Liver (tissue), 9 donors: ENCODE measurements around the gene TDO2. TPM values are rescaled to one million over a fixed set of nuclear protein-coding genes. Genes with fewer than 3 reads are reported as not detected.

Experiments
- DNase-seq: peaks from one replicate; pipeline ENCODE4 v3.0.0-alpha.2; 2017; ENCODE audit warnings: low spot score
- H3K27ac ChIP-seq, 2 donors: one replicate each; pipeline ENCODE4 v1.7.0; 2013; ENCODE audit warnings: inconsistent platforms in 2 of 2, low read length in 2 of 2, control low read depth in 1 of 2, low read depth in 1 of 2, mild to moderate bottlenecking in 1 of 2
- H3K27me3 ChIP-seq, 4 donors: one replicate each; pipeline versions ENCODE4 v1.6.1 to v1.7.0; 2013; ENCODE audit warnings: low read length in 3 of 4, inconsistent platforms in 1 of 4, mild to moderate bottlenecking in 1 of 4, moderate library complexity in 1 of 4; ENCODE audit not compliant: control insufficient read depth in 4 of 4, insufficient read depth in 4 of 4
- H3K36me3 ChIP-seq, 4 donors: one replicate each; pipeline versions ENCODE4 v1.6.1 to v1.7.0; 2013; ENCODE audit warnings: low read length in 3 of 4, mild to moderate bottlenecking in 3 of 4, low read depth in 1 of 4, moderate library complexity in 1 of 4; ENCODE audit not compliant: control insufficient read depth in 4 of 4, insufficient read depth in 3 of 4
- H3K4me1 ChIP-seq, 4 donors: one replicate each; pipeline versions ENCODE4 v1.6.1 to v1.7.0; 2013; ENCODE audit warnings: low read length in 3 of 4, mild to moderate bottlenecking in 3 of 4, moderate library complexity in 1 of 4; ENCODE audit not compliant: control insufficient read depth in 4 of 4, insufficient read depth in 4 of 4
- H3K4me3 ChIP-seq, 3 donors: one replicate each; pipeline versions ENCODE4 v1.6.1 to v1.7.0; 2013; ENCODE audit warnings: low read length in 3 of 3, control low read depth in 1 of 3, low read depth in 1 of 3, mild to moderate bottlenecking in 1 of 3
- H3K9ac ChIP-seq, 2 donors: one replicate each; pipeline ENCODE4 v1.7.0; 2013; ENCODE audit warnings: low read length in 2 of 2, mild to moderate bottlenecking in 2 of 2, moderate library complexity in 2 of 2, control low read depth in 1 of 2, low read depth in 1 of 2
- H3K9me3 ChIP-seq, 4 donors: one replicate each; pipeline versions ENCODE4 v1.6.1 to v1.7.0; 2013; ENCODE audit warnings: low read length in 3 of 4; ENCODE audit not compliant: control insufficient read depth in 4 of 4
- CTCF ChIP-seq: fragments of 150-350 bp; IDR thresholded peaks from 2 replicates; pipeline ENCODE4 v1.5.1; 2017; ENCODE audit warnings: improper control_type of control experiment, low read depth, low read length; ENCODE audit not compliant: missing input control
- EGR1 ChIP-seq, 2 donors: IDR thresholded peaks; 2 replicates each; pipeline ENCODE4 v1.6.1; 2016 to 2018; ENCODE audit warnings: antibody characterized with exemption in 2 of 2, low read depth in 2 of 2
- HNF4G ChIP-seq: IDR thresholded peaks from 2 replicates; pipeline ENCODE4 v1.6.1; 2016; ENCODE audit warnings: antibody characterized with exemption
- JUND ChIP-seq, 2 donors: IDR thresholded peaks; 2 replicates each; pipeline ENCODE4 v1.6.1; 2016; ENCODE audit warnings: antibody characterized with exemption in 2 of 2
- NR2F2 ChIP-seq: IDR thresholded peaks from 2 replicates; pipeline ENCODE4 v1.6.1; 2016; ENCODE audit warnings: antibody characterized with exemption
- REST ChIP-seq: IDR thresholded peaks from 2 replicates; pipeline ENCODE4 v1.6.1; 2016; ENCODE audit warnings: antibody characterized with exemption, mild to moderate bottlenecking
- RXRA ChIP-seq, 2 donors: IDR thresholded peaks; 2 replicates each; pipeline ENCODE4 v1.6.1; 2017 to 2018; ENCODE audit warnings: antibody characterized with exemption in 2 of 2, mild to moderate bottlenecking in 1 of 2
- SP1 ChIP-seq: IDR thresholded peaks from 2 replicates; pipeline ENCODE4 v1.6.1; 2018; ENCODE audit warnings: antibody characterized with exemption, mild to moderate bottlenecking
- ZBTB33 ChIP-seq: IDR thresholded peaks from 2 replicates; pipeline ENCODE4 v1.6.1; 2016; ENCODE audit warnings: antibody characterized with exemption
- WGBS: extraction: QIAGEN DNeasy Blood & Tissue Kit; methylation state at CpG from one replicate; pipeline ENCODE4 v1.1.7; 2013; 5-methylcytosine and 5-hydroxymethylcytosine counted together
- polyA plus RNA-seq, 2 donors: library from polyadenylated mRNA; stranded (reverse) in 1 of 2; unstranded in 1 of 2; fragments of 200-250 nt in 1 of 2; fragments of >200 nt in 1 of 2; fragmentation: Nextera tagmentation in 1 of 2; extraction: Ambion mirVana in 1 of 2; gene quantifications; one replicate each; pipeline versions ENCODE4 v1.2.1 to v1.2.3, GENCODE V29; 2013 to 2015
- total RNA-seq, 2 donors: library from RNA; depleted of rRNA; stranded (reverse); fragments of >200 nt; gene quantifications; one replicate each; pipeline ENCODE4 v1.2.3, GENCODE V29; 2014
- donor health status: healthy.
- donor health status: healthy.
- donor health status: healthy.
- donor health status: healthy.
- donor health status: healthy.

The TDO2 gene
- total and polyA plus RNA-seq, 4 donors = 163 to 1,057 (median 533) TPM

- Histone ChIP-seq H3K36me3 (peaks cover 0 to 41% (median 30%) of the 10 kb centered on the region in 4 donors), H3K4me1 (peaks cover 0 to 53% (median 7%) of the 10 kb centered on the region in 4 donors), H3K9ac (no peak overlapping the region), H3K9me3 (no peaks in the 10 kb centered on the region), H3K27me3 (no peaks in the 10 kb centered on the region), H3K4me3 (no peak overlapping the region), H3K27ac (peak overlapping the region in 1 of 2 donors; percentile 11)
- TF ChIP-seq HNF4G (no peak), CTCF (no peak)
- 77% methylated on average over 3 of the region's 3 CpGs for WGBS
- no peak for DNase-seq
Measured at GRCh38 chr4:155909615-155910226, 6.2 kb downstream of the TDO2 start.

- H3K36me3 ChIP-seq = peaks cover 0 to 55% (median 42%) of the 10 kb centered on the region in 4 donors
- no peak overlapping the region for H3K9ac ChIP-seq
- no peak overlapping the region for H3K27ac ChIP-seq
- no peak for TF ChIP-seq SP1
- TF ChIP-seq EGR1 (IDR thresholded peaks at IDR 0.05; ENCODE audit: low read depth in 2 of 2) = no peak
- no peak for TF ChIP-seq JUND (IDR thresholded peaks at IDR 0.05)
- no peak for TF ChIP-seq NR2F2
- TF ChIP-seq ZBTB33 = no peak
- no peak for TF ChIP-seq RXRA (IDR thresholded peaks at IDR 0.05)
- H3K4me3 ChIP-seq = no peak overlapping the region
- no peaks in the 10 kb centered on the region for H3K27me3 ChIP-seq
- peaks cover 0 to 51% (median 6%) of the 10 kb centered on the region in 4 donors for H3K4me1 ChIP-seq
- 74% methylated on average over 1 of the region's 1 CpG for WGBS
- no peak for DNase-seq
- H3K9me3 ChIP-seq = no peaks in the 10 kb centered on the region
Measured at GRCh38 chr4:155911905-155912304, 8.4 kb downstream of the TDO2 start.

- Histone ChIP-seq H3K27ac (no peak overlapping the region), H3K36me3 (peaks cover 5 to 70% (median 64%) of the 10 kb centered on the region in 4 donors)
Measured at GRCh38 chr4:155914782-155915181, 11.3 kb downstream of the TDO2 start.

More at GRCh38 chr4:155914782-155915181, 11.3 kb downstream of the TDO2 start:
- H3K4me1 ChIP-seq = peaks cover 0 to 29% (median 0%) of the 10 kb centered on the region in 4 donors
- no peak for TF ChIP-seq HNF4G
- TF ChIP-seq REST = no peak
- TF ChIP-seq CTCF = no peak
- H3K4me3 ChIP-seq = no peak overlapping the region
- H3K9ac ChIP-seq = no peak overlapping the region
- no peak for DNase-seq
- H3K9me3 ChIP-seq = no peaks in the 10 kb centered on the region
- H3K27me3 ChIP-seq = no peaks in the 10 kb centered on the region
- 65% methylated on average over 5 of the region's 5 CpGs for WGBS
